ENCODE data around the gene GRIK4.

Gene GRIK4

DNA sequence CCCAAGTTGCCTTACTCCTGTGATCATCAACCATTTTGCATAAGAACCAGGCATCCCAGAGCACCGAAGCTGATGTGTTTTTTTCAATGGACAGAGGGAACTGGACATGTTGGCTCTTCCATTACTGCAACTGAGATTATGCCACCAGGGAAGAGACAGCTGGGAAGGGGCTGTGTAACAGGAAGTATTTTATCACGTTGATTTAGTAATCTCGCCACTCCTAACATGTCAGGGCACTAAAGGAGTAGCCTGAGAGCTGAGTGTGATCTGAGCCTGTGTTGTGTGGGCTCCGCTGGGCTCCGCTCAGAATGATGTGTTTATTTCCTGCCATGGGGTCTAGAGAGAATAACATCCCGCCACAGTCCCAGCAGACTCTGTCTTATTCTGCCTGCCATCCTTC is 165.4 kb downstream of the GRIK4 start:
- no peak for DNase-seq (ENCODE audit: low read depth)

DNA sequence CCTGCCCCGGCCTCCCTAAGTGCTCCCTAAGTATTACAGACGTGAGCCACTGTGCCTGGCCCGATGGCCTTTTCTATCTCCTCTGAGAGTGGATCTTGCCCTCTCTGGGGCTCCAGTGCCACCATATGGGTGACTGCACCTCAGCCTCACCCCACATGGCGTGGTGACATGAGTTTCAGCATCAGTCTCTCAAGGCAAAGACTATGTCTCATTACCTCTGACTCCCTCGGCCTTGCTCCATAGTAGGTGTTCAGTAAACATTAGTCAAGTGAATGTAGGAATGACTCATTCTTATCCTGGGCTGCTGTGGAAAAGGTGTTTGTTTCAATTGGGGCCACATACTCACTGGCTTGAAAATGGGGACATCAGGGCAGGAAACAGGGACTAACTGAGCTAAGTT is 168.8 kb downstream of the GRIK4 start:
- no peak for DNase-seq (ENCODE audit: low read depth)

DNA sequence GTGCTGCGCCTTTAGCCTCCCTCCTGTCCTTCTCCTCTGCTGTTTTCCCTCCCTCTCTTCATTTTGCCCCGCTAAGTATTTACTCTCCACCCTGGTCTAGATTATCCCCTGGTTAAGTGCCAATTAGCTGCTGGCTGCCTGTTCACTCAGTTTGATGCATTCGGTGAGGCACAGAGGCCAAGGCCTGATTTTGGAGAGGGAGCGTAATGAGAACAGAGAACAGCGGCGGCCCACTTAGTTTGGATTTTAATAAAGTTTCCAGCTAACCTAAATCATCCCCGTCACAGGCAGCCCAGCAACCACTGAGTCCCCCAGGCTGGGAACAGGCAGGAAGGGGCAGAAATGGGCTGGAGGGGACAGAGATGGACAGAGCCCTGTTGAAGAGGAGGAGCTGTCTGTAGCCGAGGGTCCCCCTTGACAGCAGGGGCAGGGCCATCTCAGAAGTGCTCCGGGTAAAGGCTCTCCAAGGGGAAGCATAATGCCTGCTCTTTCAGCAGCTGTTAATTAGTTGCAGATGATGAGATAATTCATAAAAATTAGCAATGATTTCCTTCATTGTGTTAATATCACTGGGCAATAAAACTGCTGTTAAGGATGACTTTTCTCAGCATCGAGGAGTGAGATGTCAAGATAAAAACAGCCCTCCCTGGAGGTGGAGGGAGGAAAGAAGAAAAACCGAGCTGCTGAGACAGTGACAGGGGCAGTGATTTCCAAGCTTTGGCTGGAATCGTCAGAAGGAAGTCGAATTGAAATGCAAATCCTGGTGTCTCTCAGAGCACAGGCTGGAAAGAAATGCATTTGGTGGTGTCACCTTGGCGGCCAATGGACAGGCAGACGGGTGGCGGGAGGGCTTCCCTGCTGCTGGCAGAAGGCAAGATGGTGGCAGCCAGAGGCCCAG is 170.1 kb downstream of the GRIK4 start:
- DNase-seq (ENCODE audit: low read depth), result no peak

DNA sequence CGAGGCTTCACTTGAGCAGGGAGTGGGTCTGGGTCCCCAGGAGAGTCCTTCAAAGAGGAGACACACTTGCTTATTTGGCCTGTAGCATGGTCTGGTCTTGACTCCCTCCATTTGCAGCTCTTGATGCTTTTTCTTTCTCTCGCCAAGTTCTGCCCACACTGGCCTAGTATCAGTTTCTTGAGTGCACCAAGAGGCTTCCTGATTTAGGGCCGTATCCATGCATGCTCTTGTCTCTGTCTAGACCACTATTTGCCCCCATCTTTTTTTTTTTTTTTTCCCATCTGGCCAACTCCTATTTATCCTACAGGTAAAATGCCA is 170.7 kb downstream of the GRIK4 start:
- DNase-seq (ENCODE audit: low read depth), result no peak

DNA sequence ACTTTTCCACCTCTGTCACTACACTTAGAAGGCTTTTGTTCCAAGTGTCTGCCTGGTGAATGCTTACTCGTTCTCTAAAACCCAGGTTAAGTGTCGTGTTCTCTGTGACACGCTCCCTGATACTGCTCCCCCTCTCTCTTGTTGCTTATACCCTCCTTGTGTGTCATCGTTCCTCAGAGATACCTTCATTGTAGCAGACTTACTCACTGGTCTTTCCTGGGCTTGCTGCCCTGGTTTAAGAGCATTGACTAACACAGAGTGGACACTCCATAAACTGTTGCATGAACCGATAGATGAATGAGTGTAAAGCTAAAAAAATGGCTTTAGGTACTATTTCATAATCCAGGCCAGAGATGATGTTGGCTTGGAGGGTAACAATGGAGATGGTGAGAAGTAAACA is 171.3 kb downstream of the GRIK4 start:
- peak; percentile 45 for DNase-seq (ENCODE audit: low read depth)

DNA sequence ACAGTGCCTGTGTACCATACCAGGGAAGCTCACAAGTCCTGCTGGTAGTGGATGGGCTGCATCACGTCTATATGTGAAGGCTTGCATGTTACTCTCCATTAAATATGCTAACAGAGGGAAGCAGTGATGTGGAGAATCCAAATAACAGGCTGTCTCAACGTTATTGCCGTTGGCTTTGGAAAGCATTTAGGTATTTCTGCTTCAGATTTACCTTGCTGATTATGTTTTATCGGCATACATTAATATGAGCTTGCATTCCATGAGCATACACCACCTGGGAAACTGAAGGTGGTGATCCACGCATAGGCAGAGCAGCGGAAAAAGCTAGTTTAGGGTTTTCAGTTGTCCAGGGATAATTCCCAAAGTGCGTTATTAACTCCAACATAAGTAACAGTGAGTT is 175.0 kb downstream of the GRIK4 start:
- no peak for DNase-seq (ENCODE audit: low read depth)

DNA sequence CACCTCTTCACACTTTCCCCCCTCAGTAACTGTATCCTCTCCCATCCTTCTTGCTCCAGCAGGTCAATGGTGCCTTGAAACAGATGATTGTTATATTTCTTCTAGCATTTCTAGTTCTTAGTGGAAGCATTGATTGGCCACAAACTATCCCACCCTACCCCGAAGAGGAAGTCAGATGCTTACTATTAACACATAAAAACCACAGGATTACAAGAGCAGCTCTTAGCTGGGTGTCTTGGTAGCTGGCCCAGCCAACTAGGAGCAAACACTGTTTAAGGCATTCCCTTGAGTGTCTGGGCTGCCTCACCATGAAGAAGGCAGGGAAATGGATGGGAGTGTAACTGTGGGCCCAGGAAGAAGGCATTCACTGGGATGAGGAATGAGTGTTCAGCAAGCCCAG is 176.6 kb downstream of the GRIK4 start:
- DNase-seq (ENCODE audit: low read depth), result no peak

DNA sequence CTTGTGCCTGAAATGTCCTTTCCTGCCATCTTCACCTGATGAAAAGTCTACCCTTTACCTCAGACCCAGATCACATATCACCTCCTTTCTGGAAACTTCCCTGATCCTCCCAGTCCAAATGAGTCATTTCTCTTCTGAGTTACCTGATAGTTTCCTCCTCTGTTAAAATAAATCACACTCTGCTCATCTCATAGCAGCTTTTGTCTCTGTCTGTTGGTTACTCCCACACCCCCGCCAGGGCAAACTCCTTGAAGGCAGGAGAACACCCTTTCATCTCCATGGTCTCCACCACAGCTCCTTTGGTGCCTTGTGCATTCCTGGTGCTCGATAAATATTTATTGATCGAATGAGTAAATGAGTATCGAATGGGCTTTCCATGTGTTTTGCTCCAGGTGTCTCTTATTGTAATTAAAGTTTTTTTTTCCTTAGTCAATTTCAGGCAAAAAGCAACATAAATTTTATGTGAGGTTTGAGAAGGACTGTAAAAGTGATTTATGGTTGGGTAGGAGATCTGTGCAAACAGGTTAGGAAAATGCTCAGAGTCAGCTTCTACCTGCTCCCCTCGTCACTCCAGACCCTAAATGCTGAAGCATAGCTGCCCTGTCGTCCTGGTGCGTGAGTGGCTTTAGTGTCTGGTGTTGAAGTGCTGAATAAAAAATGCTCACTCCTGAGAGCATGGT is 178.2 kb downstream of the GRIK4 start:
- DNase-seq (ENCODE audit: low read depth), result no peak

DNA sequence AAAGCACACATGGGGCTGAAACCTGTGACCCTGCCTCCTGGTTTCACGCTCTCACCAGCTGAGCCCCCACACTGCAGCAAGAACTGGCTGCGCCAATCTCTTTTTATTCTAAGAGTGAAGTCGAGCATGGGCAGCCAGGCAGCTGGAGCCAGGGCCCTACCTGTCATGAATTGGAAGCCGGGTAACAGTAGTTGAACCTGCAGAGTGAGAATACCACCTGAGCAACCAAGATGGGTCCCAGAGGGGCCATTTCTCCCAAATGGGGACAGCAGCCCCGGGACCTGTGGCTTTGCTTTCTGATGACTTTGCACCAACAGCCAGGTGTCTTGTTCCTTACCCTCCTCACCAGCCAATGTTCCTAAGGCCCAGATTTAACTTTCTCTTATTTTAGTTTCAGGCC is 178.9 kb downstream of the GRIK4 start:
- no peak for DNase-seq (ENCODE audit: low read depth)

DNA sequence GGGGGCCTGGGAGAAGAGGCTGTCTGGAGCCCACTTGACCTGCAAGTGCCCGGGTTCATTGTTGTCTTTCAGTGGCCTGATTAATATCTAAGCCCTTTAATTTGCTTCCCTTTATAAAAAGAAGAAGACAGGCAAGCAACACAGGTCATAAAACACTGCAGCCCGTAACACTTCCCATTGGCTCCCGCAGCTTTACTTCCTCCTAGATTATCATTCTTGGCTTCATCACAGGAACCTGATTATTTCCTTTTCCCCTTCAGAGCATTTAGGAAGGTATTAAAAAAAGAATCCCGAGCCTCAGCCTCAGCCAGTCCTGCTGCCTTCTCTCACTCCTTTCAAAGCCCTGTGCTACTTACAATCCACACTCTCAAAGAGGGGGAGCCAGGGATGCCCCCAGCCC is 183.2 kb downstream of the GRIK4 start:
- DNase-seq (ENCODE audit: low read depth), result no peak

DNA sequence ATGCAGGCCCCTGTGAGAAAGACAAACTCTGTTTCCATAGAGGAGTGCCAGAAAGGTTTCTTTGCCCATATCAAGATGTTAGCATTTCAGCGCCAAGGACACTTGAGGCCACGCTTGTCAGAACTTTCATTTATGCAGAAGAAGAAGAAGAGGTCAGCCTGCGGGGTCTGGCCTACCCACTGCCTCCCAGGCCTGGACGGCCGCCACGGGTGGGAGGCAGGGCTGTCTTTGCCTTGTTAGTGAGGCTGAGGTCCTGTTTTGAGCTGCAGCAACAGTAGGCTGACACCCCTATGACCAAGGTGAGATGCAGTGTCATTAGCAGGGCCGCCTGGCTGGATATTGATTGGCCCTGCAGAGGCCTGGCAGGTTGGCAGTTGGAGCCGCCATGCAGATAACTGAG is 183.9 kb downstream of the GRIK4 start:
- DNase-seq (ENCODE audit: low read depth), result no peak

DNA sequence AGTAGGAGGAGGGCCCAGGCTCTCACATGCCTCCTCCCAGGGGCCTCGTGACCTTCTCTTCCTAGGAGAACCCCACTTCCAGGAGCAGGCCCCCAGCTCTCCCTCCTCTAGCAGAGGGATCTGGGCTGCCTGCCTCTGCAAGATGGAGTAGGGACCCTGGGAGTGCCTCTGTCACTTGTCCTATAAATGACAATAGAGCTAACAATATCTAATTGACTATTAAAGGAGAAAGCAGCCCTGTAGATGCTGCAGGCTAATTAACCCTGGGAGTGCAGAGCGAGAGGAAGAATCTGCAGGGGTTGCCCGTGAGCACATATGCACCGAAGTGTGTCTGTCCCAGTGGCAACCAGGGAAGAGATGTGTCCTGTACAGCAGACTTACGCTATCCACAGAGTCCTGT is 184.4 kb downstream of the GRIK4 start:
- no peak for DNase-seq (ENCODE audit: low read depth)

DNA sequence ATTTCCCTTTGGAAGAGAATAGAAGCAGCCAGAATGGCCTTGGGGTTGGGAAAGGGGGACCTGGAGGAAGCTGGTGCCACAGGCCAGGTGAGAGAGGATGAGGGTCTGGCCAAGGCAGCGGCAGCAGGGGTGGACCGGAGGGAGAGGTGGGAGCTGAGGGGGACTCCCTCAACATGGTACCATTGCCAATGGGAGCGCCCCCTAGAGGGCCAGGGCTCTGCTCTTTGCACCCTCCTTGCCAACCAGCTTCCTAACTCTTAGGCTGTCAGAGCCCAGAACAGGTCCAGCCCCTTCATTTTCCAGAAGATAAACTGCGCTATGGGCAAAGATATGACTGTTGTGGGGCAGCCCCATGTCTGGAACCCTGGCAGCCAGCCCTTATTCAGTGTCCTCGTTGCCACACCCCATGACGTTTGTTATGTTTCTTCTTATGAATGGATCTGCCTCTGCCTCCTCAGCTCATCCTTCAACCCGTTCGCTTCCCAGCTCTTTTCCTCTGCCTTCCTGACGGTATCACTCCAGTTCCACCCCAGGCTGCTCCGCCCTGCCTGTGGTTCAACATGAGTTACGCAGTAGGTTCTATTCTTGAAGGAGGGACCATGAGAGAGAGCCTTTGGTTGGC is 185.2 kb downstream of the GRIK4 start:
- no peak for DNase-seq (ENCODE audit: low read depth)

DNA sequence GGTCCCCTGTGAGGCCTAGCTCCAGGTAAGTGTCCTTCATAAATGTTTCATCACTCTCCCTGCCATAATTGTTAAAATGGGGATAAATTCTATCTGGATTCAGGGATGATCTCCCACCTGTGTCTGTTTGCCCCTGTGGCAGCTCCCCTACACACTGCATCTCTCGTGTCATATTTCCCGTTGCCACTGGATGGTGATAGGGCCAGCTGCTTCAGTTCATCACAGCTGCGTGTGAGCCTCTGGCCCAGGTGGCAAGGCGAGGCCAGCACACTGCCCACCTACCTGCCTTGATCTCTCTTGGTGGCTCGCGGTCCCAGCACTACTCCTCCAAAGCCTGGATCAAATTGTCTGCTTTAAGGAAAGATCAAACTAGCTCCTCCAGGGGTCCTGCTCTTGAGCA is 187.4 kb downstream of the GRIK4 start:
- no peak for DNase-seq (ENCODE audit: low read depth)

DNA sequence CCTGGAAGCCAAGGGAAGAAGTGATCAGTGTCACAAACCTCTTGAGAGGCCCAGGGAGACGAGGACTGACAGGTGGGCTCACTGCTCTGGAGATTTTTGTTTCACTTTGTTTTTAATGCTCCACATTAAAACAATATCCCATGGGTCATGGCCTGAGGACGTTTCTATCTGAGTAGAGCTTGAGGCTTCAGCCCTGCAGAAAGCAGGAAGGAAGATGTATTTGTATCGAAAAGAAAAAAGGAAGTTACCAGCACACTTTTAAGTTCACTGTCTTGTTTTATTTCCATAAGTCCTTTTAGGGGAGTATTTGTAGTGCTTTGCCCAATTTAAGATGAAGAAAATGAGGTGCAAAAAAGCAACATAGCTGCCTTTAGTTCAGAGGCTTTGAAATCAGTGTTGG is 191.1 kb downstream of the GRIK4 start:
- no peak for DNase-seq (ENCODE audit: low read depth)

DNA sequence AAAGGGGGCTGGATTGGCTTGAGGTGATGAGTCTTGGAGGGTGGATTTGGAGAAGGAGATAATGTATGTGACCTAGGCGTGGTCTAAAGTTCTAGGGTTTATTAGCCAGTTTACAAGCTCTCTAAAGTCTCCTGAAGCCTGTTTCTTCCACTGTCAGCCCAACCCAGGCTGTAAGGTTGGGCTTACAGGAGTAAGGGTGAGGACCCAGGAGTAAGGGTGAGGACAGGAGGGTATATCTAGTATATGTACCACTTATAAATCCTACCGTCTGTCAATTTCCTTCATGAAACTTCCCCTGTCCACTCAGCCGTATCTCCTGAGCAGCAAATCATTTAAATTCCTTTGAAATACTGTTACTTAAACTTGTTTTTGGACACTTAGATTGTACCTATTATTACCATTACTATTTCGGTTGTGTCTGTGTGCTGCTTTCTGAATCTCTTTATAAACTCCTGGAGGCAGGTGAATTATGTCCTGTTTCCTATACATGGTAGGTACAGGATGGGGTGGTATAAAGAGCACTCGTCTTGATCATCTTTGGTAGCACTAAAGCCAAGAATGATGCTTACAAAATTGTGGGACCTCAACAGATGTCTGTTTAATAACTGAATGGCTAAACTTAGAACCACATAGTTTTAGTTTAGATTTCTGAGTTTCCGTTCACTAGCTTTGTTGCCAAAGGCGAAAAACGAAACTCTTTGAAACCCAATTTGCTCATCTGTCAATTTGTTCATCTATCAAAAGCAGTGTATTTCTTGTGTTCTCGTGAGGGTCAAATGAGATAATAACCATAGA is 192.0 kb downstream of the GRIK4 start:
- DNase-seq (ENCODE audit: low read depth), result no peak

DNA sequence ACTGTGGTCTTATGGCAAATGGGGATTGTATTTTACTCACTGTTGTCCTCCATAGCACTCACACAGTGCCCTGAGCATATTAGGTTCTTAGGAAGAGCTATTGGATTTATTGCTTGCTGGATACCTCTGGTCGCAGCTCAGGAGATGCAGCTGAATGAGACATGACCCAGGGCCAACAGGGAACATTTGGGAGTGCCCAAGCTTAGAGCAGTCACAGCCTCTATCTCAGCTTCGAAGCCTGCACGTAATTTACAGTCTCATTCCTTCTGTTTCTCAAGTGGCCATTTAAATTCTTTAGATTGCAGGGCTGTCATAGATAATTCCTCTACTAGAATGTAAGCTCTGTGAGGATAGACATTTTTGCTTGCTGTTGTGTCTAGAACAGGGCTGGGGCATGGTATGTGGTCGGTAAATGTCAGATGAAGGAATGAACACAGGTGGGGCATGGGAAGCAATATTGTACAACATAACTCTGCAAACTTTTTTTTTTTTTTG is 192.8 kb downstream of the GRIK4 start:
- no peak for DNase-seq (ENCODE audit: low read depth)

DNA sequence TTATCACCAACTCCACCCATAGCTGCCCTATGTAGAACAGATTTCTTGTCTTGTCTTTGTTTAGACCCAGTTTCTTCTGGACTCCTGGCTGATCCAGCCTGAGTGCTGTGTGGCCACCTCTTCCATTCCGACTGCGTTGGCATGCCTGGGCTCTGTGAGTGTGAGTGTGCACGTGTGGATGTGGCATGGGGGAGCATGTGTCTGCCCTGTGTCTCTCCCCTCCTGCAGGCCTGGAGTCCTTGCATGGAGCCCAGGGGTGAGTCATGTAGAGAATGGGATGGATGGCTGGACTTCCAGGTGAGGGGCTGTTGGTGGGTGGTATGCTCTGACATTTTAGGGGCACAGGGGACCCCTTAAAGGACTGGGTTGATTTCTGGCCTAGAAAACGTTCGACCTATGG is 194.7 kb downstream of the GRIK4 start:
- no peak for DNase-seq (ENCODE audit: low read depth)

DNA sequence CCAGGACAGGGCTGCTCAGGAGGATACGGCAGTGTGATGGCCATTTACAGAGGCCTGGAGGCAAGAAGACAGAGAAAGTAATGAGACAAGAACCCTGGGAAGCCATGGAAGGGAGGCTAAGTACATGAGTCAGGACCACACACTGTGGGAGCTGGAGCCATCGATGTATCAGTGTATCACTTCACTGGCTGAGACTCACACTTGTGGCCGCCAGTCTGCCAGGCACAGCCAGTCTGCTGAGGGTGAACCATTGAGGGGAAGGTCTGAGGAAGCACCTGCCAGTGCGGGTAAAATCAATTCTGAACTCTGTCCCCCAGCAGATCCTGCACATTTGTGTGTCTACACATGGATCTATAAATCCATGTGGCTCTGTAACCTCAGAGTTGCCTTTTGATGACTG is 195.6 kb downstream of the GRIK4 start:
- peak; percentile 4 for DNase-seq (ENCODE audit: low read depth)

DNA sequence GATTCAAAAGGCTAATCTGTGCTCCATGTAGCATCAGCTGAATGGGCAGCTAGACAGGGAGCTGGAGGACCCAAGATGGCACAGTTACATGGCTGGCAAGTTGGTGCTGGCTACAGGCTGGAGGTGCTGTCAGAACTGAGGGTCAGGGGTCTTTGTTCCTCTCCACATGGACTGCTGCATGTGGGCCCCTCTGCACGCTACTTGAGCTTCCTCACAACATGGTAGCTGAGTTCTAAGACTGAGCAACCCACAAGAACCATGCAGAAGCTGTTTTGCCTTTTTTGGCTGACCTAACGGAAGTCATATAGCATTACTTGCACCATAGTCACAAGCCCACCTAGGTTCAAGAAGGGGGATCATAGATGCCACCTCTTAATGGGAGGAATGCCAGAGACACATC is 196.1 kb downstream of the GRIK4 start:
- no peak for DNase-seq (ENCODE audit: low read depth)

DNA sequence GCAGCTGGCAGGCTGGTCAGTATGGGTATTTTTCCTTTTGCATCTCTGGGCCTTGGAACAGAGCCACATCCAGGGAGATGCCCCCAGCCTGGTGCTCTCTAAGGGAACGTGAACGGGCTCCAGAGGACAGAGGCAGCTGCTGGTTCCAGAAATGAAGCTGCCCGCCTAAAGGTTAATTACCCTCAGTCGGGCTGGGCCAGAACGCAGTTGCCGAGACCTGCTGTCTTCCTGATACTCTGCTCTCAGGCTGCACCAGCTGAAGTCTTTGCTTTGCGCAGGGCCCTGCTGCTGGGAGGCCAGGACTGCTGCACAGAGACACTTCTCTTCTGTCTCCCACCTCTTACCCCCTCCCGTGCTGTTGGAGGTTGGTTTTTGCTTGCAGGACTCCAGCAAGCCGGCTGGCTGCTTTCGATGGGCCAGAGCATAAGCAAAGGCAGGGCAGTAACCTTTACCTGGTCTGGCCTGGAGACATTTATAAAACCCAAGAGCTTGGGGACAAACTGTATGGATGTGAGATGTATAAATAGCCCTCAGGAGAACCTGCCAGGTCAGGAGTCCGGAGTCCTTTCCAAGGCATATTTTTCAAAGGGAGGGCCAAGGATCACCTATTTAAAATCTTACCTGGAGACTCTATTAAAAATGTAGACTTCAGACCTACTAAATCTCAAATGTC is 197.1 kb downstream of the GRIK4 start:
- no peak for DNase-seq (ENCODE audit: low read depth)

DNA sequence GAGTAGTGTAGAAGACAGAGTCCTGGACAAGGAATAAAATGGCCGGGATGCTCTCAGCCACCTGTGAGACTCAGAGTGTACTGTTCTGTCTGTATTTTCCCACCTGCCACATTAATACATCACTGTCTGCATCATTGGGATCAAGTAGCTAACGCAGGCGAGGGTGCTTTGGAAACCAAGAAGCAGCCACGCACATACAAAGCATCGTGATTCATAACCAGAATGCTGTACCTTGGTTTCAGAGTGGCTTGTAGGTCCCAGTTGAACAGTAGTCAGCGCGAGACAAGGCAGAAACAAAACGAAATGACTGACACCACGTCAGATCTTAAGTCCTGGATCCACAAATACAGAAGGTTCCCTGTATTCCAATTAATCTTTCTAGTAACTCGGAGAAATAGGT is 198.3 kb downstream of the GRIK4 start:
- no peak for DNase-seq (ENCODE audit: low read depth)

Measured in iris pigment epithelial cell (primary cell).